Loucy (cell line): Measurements from ENCODE around the gene AKAP13.

Experiments
- H2AFZ ChIP-seq: fragments of 200-600 bp; sonication (generic); 2 replicates; pipeline ENCODE4 v1.6.0; 2016; ENCODE audit warnings: antibody characterized with exemption, mild to moderate bottlenecking, low read length, moderate library complexity
- H3F3A ChIP-seq: fragments of 200-600 bp; 2 replicates; pipeline ENCODE4 v1.6.0; 2016; ENCODE audit warnings: antibody characterized with exemption, low read depth, mild to moderate bottlenecking
- H3K27me3 ChIP-seq: fragments of 200-600 bp; sonication (generic); 2 replicates; pipeline ENCODE4 v1.6.1; 2014; ENCODE audit warnings: low read length, mild to moderate bottlenecking; ENCODE audit not compliant: insufficient read depth, poor library complexity, severe bottlenecking
- H3K36me3 ChIP-seq: fragments of 200-600 bp; sonication (generic); 2 replicates; pipeline ENCODE4 v1.6.1; 2016; ENCODE audit warnings: low read length; ENCODE audit not compliant: insufficient read depth
- H3K4me1 ChIP-seq: fragments of 200-600 bp; sonication (generic); 2 replicates; pipeline ENCODE4 v1.5.1; 2014; ENCODE audit warnings: low read length, mild to moderate bottlenecking; ENCODE audit not compliant: insufficient read depth, poor library complexity, severe bottlenecking
- H3K4me2 ChIP-seq: fragments of 200-600 bp; sonication (generic); 2 replicates; pipeline ENCODE4 v1.6.0; 2014; ENCODE audit warnings: antibody characterized with exemption, low read length, low read depth, mild to moderate bottlenecking; ENCODE audit not compliant: poor library complexity, severe bottlenecking
- H3K4me3 ChIP-seq: fragments of 200-600 bp; sonication (generic); 2 replicates; pipeline ENCODE4 v1.5.1; 2014; ENCODE audit warnings: low read length, mild to moderate bottlenecking, mixed read lengths; ENCODE audit not compliant: poor library complexity, severe bottlenecking
- H3K79me2 ChIP-seq: fragments of 200-600 bp; sonication (generic); 2 replicates; pipeline ENCODE4 v1.6.1; 2014; ENCODE audit warnings: low read length; ENCODE audit not compliant: insufficient read depth
- H3K9ac ChIP-seq: fragments of 200-600 bp; sonication (generic); 2 replicates; pipeline ENCODE4 v1.6.0; 2014; ENCODE audit warnings: mild to moderate bottlenecking, low read depth, low read length, moderate library complexity; ENCODE audit not compliant: poor library complexity, severe bottlenecking
- H3K9me2 ChIP-seq: fragments of 200-600 bp; sonication (generic); replicated peaks from 2 replicates; pipeline ENCODE4 v1.6.1; 2016; ENCODE audit warnings: low read depth, low read length, mixed read lengths
- H3K9me3 ChIP-seq: fragments of 200-600 bp; sonication (generic); 2 replicates; pipeline ENCODE4 v1.6.1; 2014; ENCODE audit warnings: mild to moderate bottlenecking, antibody characterized with exemption, low read length, low read depth; ENCODE audit not compliant: insufficient read depth
- H4K20me1 ChIP-seq: fragments of 200-600 bp; sonication (generic); 2 replicates; pipeline ENCODE4 v1.6.0; 2014; ENCODE audit warnings: antibody characterized with exemption, low read length, mild to moderate bottlenecking; ENCODE audit not compliant: insufficient read depth, poor library complexity, severe bottlenecking
- EZH2phosphoT487 ChIP-seq: fragments of 200-600 bp; IDR thresholded peaks from 2 replicates; pipeline ENCODE4 v1.6.1; 2018; ENCODE audit warnings: antibody characterized with exemption, mild to moderate bottlenecking, moderate library complexity, borderline replicate concordance
- TF ChIP-seq, protein P1 (sequence below): fragments of 200-600 bp; sonication (generic); conservative IDR thresholded peaks from 2 replicates; pipeline ENCODE4 v1.5.1; 2014; ENCODE audit warnings: mild to moderate bottlenecking, antibody characterized with exemption, low read length

The AKAP13 gene

DNA sequence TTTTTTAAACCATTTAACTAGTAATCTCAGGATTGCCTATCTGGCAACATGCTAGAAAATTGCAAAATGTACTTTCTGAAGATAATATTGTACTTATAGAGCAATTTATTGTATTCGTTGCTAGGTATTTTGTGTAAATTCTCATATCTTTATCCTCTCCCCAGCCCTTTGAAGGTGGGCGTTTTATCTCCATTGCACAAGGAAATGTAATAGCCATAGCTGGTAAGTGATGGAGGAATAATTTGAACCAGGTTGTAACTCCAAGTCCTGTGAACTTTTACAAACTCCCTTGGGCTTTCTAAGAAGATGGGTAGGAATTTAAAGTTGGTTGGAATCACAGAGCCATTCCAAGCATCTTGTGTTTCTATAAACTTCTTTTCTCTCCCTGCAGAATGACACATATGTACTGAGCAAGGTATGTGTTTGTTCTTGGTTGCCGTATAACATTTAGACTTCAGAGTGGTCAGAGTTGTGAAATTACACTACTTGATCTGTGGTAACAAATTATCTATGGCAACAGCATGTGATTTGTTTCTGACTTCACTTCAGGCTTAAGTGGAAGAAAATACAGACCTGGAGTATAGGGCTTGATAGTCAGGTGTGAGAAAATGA is 170.9 kb downstream of the AKAP13 start:
- H3K4me1 ChIP-seq = peaks cover 20% of the 10 kb centered on the region
- no peak overlapping the region for H3K4me2 ChIP-seq
- H3K4me3 ChIP-seq = no peak overlapping the region
- no peak overlapping the region for H3K9ac ChIP-seq
- H3K36me3 ChIP-seq = peaks cover 5% of the 10 kb centered on the region; the same call in 1 of the 2 replicates
- no peak overlapping the region for H2AFZ ChIP-seq
- TF ChIP-seq, protein P1, sequence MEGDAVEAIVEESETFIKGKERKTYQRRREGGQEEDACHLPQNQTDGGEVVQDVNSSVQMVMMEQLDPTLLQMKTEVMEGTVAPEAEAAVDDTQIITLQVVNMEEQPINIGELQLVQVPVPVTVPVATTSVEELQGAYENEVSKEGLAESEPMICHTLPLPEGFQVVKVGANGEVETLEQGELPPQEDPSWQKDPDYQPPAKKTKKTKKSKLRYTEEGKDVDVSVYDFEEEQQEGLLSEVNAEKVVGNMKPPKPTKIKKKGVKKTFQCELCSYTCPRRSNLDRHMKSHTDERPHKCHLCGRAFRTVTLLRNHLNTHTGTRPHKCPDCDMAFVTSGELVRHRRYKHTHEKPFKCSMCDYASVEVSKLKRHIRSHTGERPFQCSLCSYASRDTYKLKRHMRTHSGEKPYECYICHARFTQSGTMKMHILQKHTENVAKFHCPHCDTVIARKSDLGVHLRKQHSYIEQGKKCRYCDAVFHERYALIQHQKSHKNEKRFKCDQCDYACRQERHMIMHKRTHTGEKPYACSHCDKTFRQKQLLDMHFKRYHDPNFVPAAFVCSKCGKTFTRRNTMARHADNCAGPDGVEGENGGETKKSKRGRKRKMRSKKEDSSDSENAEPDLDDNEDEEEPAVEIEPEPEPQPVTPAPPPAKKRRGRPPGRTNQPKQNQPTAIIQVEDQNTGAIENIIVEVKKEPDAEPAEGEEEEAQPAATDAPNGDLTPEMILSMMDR = no peak
- no peak for TF ChIP-seq EZH2phosphoT487
- H3K79me2 ChIP-seq = no peaks in the 10 kb centered on the region
- no peaks in the 10 kb centered on the region for H3K27me3 ChIP-seq
- H4K20me1 ChIP-seq = no peaks in the 10 kb centered on the region
- H3F3A ChIP-seq = peaks cover 5% of the 10 kb centered on the region; the same call in 1 of the 2 replicates
- no peaks in the 10 kb centered on the region for H3K9me3 ChIP-seq
- no peaks in the 10 kb centered on the region for H3K9me2 ChIP-seq

DNA sequence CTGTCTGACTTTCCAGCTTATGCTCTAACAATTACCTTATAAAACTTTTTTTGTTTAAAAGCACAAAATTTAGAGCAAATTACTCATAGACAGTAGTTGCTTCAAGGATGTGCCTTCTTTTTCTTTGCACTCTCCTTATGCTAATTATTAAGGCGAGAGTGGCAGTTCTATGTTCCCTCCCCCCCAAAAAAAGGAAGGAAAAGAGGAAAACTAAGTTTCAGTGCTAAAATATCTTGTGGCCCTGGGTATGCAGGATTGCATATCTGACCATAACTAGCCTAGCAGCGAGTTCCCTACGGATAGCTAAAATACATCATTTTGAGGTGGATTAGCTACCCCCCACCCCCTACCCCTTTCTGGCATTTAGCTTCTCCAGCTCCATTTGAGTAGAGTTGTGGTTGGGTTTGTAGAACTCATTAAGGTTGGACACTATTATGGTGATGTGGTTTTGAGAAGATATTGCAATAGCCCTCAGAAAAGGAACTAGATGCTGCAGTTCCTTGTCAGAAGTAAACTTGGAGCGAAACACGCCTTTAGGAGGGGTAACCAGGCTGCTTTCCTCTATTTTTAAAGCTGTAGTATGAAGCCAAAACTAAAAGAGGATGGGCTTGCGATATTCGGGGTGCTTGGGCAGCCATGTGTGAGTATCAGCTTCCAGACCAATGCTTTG is 174.6 kb downstream of the AKAP13 start:
- H2AFZ ChIP-seq = no peak overlapping the region
- H3K79me2 ChIP-seq = no peaks in the 10 kb centered on the region
- H4K20me1 ChIP-seq = no peaks in the 10 kb centered on the region
- peaks cover 12% of the 10 kb centered on the region for H3K4me1 ChIP-seq
- H3K9me3 ChIP-seq = no peaks in the 10 kb centered on the region
- peak overlapping the region; percentile 15 for H3K4me2 ChIP-seq
- H3K27me3 ChIP-seq = no peaks in the 10 kb centered on the region
- H3K4me3 ChIP-seq = no peak overlapping the region
- peaks cover 5% of the 10 kb centered on the region; the same call in 1 of the 2 replicates for H3F3A ChIP-seq
- no peaks in the 10 kb centered on the region for H3K9me2 ChIP-seq
- H3K9ac ChIP-seq = no peak overlapping the region
- peaks cover 5% of the 10 kb centered on the region; the same call in 1 of the 2 replicates for H3K36me3 ChIP-seq
- TF ChIP-seq, protein P1 = no peak
- TF ChIP-seq EZH2phosphoT487 = no peak

DNA sequence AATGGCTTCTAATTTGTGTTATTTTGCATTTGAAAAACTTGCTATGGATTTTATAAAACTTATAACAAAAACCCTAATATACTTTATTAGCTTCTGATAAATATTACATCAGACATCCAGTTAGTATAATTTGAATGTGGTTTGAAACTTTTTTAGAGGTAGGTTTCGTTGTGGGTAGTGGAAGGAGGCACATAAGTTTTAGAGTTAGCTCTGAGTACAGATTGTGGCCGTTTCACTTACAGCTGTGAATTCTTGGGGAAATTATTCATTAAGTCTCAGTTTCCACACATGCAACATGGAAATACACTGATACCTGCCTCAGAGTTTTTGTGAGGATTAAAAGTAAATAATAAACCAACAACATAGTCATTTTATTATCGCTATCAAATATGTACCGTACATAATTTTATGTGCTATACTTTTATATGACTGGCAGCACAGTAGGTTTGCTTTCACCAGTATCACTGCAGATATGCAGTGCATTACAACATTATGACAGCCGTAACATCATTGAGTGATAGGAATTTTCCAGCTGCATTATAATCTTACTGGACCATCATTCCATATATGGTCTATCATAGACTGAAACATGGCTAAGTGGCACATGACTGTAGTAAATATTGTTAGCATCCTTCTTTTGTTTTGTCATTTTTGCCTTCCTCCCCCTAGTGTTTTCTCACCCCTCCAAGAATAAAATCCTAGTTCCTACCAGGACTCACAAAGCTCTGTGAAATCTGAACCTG is 175.6 kb downstream of the AKAP13 start:
- no peak overlapping the region for H3K4me2 ChIP-seq
- H2AFZ ChIP-seq = no peak overlapping the region
- peaks cover 5% of the 10 kb centered on the region; the same call in 1 of the 2 replicates for H3F3A ChIP-seq
- H3K9ac ChIP-seq = no peak overlapping the region
- TF ChIP-seq, protein P1 = no peak
- TF ChIP-seq EZH2phosphoT487 = no peak
- no peaks in the 10 kb centered on the region for H3K27me3 ChIP-seq
- H3K9me2 ChIP-seq = no peaks in the 10 kb centered on the region
- peaks cover 12% of the 10 kb centered on the region for H3K4me1 ChIP-seq
- no peaks in the 10 kb centered on the region for H3K9me3 ChIP-seq
- no peaks in the 10 kb centered on the region for H4K20me1 ChIP-seq
- H3K4me3 ChIP-seq = no peak overlapping the region
- peaks cover 5% of the 10 kb centered on the region; the same call in 1 of the 2 replicates for H3K36me3 ChIP-seq
- H3K79me2 ChIP-seq = no peaks in the 10 kb centered on the region
